Globus pallidus (tissue), 1 donor: ENCODE results near the gene IRGC.

Source experiments
- DNase-seq: peaks from one replicate; pipeline ENCODE4 v3.0.0-alpha.2; 2015; ENCODE audit warnings: low spot score

IRGC gene

DNA sequence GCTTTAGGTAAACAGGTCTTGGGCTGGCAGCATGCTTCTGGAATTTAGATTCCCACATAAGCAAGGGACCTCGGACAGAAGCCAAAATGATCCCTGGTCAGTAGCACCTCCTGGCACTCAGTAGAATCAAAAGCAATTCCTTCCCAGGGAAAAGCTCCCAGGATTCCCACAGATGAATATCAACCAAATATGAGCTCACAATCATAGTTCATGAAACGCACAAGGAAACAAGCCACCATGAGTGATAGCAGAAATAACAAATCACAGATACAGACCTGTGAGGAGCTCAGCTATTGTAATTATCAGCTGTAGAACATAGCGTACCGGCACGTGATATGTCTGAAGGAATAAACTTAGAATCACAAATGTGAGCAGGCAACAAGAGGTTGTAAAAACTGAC, 24.1 kb upstream of the IRGC start:
- no peak for DNase-seq

DNA sequence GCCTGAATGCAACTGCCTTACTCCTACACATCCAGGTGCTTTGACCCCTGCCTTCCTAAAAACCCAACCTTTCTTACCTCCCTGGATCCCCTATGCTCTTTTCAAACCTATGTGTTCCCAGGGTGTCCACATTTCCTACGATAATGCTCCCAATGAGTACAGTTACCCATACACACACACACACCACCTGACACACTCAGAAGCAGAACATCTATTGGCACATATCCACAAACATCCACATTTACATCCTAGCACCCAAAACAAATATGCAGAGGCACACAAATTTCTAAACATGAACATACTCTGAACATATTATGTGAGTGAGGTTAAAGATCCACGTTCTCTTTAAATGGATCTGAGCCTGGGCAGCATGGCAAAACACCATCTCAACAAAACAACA, 23.5 kb upstream of the IRGC start:
- DNase-seq: no peak

DNA sequence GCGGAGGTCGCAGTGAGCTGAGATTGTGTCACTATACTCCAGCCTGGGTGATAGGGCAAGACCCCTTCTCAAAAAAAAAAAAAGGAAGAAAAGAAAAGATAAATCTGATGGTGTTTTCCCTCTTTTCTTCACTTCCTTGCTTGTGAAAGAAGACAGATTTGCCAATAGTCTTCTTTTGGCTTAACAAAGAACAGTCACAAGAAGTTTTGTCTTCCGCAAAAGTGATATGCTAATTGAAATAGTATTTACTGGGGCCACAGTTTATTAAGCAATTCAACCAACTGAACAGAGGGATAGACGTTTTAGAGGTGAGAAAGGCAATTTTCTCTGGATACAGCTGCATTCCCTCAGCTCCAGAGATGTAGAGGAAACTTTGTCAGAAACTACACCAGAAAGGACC, 23.0 kb upstream of the IRGC start:
- no peak for DNase-seq

DNA sequence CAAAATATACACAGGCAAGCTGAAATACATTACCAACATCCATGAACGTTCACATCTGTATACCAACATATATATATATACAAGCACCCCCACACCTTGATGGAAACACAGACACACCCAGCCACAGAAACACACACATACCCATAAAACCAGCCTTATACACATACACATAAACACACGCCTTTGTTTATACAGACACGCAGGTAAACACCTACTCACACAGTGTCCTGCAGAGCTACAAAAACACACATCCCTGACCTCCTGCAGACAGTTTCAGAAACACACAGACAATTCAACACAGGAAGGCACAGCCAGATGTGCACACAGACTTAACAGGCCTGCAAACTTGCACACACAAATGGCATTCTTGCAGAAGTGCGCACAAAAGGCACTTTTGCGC, 21.3 kb upstream of the IRGC start:
- DNase-seq: no peak

DNA sequence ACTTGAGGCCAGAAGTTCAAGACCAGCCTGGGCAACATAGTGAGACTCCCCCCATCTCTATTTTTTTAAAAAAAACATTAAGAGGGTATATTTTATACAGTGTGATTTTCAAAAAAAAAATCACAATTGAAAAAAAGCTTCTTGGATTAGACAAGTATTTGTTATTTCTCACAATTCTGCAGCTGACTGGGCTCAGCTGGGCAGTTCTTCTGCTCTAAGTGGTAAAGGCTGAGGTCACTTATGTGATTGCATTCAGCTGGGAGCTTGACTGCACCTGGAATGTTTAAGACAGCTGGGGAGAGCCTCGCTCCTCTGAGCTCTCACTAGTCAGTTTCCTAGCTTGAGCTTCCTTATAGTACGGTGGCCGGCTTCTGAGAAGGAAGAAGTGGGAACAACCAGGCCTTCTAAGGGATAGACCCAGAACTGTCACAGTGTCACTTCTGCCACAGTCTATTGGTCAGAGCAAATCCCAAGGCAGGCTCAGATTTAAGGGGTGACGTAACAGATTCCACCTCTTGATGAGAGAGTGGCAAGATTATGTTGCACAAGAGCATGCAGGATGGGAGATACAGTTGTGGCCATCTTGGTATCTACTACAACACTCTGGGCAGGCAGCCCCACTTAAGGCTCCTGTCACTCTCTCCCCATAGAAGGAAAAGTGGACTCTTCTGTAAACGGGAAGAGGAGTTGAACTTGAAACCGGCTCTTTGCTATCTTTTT, 19.7 kb upstream of the IRGC start:
- DNase-seq: no peak

DNA sequence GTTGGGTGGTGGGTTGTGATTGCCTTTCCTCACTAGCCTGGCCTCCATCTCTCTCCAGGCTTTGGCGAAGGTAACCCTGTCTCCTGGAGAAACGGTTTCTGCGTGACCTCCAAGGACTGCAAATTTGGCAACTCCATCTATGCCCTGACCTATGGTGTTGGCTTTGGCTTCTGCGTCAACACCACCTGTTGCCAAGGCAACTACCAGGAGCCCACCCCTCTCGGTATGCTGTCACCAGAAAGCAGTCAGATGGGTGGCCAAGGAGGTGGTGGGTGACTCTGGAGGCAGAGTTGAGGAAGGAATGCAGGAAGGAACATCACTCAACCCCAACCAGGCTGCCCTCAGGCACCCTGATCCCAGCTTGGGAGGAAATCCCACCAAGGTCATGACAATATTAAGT, 18.6 kb upstream of the IRGC start:
- no peak for DNase-seq

DNA sequence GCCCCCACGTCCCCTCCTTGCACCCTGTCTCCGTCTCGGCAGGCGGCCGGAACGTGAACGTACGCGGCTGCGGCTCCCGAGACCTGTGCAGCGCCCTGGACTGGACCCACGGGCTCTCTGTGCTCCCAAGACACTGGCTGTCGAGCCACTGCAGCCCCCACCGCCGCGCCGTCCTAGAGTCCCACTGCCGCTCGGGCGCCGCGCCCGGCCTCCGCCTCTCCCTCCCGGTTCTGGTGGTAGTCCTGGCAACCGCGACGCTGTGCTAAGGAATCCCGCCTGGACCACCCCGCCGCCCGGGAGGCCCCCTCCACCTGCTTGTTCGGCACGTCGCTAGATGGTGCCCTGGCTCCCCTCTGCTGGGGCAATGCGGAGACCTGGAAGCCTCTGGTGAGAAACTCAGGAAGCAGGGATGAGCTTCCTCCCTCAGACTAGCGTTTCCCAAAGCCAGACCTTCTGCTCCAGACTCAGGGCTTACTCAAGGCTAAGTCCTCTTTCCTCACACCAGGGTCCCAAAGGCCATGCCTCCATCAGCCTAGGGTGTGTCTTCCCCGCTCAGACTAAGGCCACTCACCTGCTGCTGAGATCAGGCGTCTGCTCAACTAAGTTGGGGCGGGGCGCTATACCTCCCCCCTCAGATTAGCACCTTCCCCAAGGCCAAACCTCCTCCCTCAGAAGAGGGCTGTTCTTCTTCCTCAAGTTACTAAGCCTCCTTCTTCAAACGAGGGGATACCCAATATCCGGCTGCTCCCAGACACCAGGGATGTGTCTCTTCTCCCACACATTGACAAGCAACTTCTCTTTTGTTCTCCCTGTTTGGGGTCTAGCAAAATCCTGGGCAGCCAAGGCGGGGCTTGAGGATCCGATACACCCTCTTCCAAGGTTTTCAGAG, 16.1 kb upstream of the IRGC start:
- DNase-seq: no peak

DNA sequence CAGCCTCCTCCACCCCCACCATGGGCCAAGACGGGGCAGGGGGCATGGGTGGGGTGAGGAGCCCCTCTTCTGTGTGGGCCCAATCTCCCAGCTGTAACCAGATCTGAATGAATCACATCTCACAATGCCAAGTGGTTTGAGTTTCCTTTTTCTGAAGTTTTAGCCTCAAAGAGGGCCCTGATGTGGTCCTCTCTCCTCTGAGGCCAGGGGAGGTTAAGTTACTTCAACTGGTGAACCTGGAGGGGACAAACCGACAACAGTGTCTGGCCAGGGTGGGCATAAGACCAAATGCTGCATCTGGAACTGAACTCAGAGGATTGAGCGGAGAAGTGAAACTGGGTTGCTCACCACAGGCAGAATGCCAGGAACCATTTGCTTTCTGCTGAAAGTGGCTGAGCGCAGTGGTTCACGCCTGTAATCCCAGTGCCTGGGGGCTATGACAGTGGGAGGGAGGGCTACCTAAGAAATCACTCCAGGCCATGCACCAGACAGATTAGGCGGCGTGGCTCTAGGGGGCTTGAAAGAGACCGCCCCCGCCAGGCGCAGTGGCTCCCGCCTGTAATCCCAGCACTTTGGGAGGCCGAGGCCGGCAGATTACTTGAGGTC, 15.4 kb upstream of the IRGC start:
- peak; percentile 48 for DNase-seq

DNA sequence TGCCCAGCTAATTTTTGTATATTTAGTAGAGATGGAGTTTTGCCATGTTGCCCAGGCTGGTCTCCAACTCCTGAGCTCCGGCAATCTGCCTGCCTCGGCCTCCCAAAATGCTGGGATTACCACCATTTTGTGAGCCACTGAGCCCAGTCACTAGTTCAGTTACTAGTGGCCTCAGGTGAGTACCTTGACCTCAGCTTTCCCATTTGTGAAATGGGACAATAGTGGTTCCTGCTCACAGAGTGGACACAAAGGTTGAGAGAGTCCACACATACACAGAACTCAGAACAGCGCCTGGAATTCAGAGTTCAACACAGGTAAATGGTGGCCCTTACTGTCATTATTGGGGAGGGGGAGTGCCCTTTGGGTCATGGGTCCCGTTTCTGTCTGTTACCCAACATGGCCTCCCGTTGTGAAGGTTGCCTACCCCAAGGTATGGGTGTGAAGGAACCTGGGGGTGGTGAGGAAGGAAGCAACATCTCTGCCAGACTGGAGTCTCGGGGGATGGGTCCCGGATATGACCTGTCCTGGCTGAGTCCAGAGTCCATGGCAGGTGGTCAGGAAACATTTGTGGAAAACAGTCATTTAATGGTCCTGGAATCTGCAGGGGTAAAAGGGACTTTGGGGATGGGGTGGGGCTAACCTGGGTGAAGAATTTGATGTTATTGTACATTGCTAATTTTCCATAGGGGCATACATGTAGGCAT, 11.7 kb upstream of the IRGC start:
- DNase-seq: no peak

DNA sequence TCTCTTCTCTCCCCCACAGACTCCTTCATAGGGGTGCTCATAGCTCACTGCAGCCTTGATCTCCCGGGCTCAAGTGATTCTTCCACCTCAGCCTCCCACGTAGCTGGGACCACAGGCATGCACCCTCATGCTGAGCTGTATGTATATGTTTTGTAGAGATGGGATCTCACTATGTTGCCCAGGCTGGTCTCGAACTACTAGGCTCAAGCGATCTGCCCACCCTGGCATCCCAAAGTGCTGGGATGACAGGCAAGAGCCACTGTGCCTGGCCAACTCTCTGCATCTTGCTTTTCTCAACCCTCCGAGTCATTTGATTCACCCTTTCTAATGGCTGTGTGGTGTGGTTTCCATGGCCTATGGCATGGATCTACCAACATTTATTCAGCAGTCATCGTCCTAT, 10.1 kb upstream of the IRGC start:
- DNase-seq: no peak

DNA sequence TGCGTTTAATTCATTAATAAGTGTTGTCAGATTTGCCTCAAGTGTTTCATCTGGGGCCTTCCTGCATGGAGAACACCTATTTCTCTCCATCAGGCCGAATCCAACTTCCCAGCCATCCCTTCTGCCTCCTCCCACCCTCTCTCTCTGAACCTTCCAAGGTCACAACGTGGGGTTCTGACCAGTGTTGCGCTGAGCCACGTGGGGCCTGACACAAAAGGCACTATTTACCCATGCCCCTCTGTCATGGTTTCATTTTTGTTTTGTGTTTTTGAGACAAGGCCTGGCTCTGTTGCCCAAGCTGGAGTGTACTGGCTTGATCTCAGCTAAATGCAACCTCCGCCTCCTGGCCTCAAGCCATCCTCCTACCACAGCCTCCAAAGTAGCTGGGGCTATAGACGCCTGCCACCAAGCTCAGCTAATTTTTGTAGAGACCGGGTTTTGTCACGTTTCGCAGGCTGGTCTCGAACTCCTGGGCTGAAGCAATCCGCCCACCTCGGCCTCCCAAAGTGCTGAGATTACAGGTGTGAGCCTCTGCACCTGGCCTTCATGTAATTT, 8.6 kb upstream of the IRGC start:
- DNase-seq: no peak

DNA sequence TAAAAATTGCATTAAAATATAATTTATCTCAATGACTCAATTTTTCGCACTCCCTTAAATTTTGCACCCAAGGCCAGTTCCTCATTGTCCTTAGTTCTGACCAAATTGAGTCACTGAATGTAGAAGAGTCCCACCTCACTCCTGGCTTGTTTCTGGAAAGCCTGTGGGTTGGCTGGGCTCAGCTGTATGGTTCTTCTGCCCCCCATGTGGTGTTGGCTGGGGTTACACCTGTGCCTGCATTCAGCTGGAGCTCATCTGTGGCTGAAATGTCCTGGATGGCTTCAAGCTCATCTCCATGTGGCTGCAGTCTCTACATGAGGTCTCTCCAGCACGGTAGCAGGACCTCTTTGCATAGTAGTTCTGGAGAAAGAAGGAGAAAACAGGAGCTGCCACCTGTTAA, 7.2 kb upstream of the IRGC start:
- DNase-seq: no peak

DNA sequence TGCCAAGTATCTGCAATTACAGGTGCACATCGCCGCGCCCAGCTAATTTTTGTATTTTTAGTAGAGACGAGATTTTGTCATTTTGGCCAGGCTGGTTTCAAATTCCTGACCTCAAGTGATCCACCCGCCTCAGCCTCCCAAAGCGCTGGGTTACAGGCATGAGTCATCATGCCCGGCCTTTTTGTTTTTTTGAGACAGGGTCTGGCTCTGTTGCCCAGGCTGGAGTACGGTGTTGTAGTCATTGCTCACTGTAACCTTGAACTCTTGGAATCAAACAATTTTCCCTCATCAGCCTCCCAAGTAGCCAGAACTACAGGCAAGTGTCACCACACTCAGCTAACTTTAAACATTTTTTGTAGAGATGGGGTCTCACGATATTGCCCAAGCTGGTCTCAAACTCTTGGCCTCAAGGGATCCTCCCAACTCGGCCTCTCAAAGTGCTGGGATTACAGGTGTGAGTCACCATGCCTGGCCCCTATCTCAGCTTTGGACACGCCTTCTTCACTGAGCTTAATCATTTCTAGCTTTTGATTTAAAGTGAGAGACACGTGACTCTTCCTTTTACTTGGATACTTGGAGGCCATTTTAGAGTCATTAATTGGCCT, 4.0 kb upstream of the IRGC start:
- DNase-seq: no peak

DNA sequence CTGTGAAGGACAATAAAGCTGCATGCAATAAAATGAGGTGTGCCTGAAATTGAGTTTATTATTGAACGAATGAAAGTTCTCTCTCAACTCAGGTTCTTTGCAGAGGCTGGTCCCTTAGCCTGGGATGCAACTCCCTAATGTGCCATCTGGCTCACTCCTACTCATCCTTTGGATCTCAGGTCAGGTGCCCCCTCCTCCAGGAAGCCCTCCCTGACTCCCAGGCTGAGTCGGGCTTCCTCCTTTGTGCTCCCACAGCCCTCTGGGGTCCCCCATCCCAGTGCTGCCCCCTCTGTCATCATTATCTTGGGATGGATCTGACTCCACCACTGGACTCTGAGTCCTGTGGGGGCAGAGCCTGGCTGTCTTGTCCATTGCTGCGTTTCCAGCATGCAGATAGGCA, 2.7 kb upstream of the IRGC start:
- no peak for DNase-seq

DNA sequence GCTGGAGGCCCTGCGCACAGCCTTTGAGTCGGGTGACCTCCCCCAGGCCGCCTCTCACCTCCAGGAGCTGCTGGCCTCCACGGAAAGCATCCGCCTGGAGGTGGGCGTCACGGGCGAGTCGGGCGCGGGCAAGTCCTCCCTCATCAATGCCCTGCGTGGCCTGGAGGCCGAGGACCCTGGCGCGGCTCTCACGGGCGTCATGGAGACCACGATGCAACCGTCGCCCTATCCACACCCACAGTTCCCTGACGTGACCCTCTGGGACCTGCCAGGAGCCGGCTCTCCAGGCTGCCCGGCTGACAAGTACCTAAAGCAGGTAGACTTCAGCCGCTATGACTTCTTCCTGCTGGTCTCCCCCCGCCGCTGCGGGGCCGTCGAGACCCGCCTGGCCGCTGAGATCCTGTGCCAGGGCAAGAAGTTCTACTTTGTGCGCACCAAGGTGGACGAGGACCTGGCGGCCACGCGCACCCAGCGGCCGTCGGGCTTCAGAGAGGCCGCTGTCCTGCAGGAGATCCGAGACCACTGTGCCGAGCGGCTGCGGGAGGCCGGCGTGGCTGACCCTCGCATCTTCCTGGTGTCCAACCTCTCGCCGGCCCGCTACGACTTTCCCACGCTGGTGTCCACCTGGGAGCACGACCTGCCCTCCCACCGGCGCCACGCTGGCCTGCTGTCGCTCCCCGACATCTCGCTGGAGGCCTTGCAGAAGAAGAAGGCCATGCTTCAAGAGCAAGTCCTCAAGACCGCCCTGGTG, 2.9 kb downstream of the IRGC start:
- DNase-seq: no peak

DNA sequence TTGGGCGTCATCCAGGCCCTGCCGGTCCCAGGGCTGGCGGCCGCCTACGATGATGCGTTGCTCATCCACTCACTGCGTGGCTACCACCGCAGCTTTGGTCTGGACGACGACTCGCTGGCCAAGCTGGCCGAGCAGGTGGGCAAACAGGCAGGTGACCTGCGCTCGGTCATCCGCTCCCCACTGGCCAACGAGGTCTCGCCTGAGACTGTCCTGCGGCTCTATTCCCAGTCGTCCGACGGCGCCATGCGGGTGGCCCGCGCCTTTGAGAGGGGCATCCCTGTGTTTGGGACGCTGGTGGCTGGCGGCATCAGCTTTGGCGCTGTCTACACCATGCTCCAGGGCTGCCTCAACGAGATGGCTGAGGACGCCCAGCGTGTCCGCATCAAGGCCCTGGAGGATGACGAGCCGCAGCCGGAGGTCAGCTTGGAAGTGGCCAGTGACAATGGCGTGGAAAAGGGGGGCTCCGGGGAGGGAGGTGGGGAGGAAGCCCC, 3.5 kb downstream of the IRGC start:
- DNase-seq: no peak

DNA sequence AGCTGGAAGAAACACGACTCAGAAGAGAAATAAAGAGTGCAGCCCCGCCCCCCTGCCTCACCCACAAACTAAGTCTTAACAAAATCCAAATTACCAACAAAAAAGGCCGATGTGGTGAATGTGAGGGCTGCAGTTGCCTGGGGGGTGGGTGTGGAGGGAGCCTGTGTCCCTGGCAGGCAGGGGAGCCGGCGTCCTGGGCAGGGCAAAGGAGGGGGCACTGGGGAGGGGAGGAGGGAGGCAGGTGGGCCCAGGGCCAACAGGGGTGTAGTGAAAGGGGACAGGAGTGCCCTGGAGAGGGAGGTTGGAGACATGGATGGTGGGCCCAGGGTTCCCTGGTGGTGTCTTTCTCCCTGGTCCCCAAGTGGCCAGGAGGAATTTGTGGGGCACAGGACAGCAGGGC, 4.0 kb downstream of the IRGC start:
- DNase-seq: no peak

DNA sequence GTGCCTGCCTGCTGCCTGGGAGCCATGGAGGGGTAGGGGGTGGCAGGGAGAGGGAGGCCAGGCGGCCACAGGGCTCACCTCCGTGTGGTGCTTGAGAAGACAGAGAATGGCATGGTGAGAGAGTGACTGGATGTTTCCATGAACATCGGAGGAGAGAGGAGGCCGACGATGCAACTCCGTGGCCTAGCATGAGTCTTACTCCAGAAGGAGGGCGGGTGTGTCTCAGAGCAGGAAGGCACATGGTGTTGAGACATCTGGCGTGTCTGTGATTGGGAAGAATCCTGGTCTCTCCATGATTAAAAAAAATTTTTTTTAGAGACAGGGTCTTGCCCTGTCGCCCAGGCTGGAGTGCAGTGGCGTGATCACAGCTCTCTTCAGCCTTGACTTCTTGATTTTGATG, 5.1 kb downstream of the IRGC start:
- DNase-seq: no peak

DNA sequence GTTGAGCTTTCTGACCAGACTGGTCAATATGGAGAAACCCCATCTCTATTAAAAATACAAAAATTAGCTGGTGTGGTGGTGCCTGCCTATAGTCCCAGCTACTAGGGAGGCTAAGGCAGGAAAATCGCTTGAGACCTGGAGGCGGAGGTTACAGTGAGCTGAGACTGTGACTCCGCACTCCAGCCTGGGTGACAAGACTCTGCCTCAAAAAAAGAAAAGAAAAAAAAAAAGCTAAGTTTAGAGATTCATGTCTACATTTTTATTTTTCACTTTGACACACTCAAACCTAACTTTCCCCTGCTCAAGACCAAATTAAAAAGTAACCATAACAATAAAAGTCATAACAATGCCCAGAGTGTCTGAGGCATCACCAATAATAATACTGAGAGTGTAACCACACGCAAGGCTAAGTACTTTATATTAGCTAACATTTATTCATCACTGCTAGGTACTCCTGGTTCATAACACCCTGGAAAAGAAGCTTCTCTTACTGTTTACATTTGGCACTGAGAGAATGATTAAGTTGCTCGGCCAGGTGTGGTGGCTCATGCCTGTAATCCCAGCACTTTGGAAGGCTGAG, 5.7 kb downstream of the IRGC start:
- no peak for DNase-seq

DNA sequence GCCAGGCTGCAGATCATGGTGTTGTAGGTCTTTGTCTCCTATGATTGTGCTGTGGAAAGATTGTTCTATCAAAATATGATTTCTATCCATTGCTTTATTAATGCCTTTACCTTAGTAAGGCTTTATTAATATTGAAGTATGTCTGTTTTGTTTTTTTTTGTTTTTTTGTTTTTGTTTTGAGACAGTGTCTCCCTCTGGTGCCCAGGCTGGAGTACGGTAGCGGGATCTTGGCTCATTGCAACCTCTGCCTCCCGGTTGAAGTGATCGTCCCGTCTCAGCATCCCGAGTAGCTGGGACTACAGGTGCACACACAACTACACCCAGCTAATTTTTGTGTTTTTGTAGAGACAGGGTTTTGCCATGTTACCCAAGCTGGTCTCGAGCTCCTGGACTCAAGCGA, 7.7 kb downstream of the IRGC start:
- no peak for DNase-seq

DNA sequence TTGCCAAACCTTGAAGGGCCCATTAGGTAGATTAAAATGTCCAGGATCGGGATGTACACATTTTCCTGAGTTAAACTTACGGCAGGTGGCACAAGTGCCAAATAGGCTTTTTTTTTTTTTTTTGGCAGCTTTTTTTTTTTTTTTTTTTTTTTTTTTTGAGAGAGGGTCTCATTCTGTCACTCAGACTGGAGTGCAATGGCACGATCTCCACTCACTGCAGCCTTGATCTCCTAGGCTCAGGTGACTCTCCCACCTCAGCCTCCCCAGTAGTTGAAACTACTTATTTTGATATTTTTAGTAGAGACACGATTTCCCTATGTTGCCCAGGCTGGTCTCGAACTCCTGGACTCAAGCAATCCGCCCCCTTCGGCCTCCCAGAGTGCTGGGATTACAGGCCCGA, 9.0 kb downstream of the IRGC start:
- no peak for DNase-seq
